MCF 10A (cell line): ENCODE results near the gene HES7. TPM values are rescaled to one million over a fixed set of nuclear protein-coding genes. Genes with fewer than 3 reads are reported as not detected.

Experiments
- BruUV-seq: library from RNA; stranded (reverse); fragments of 400-500 nt; replicated peaks from 2 replicates; lab custom pipeline; 2021; lab: Mats Ljungman, UMichigan
- CTCF ChIA-PET: fragments of 300-600 bp; sonication (Branson Sonifier 250); formaldehyde crosslinking; extraction: SDS; loops from one replicate; lab custom pipeline; 2021; ENCODE audit warnings: antibody characterized with exemption, inconsistent platforms; lab: Yijun Ruan, JAX
- POLR2A ChIA-PET: fragments of 300-600, 350-650 bp; sonication (Branson Sonifier 250); formaldehyde crosslinking; extraction: SDS; loops from one replicate; lab custom pipeline; 2020; ENCODE audit warnings: antibody characterized with exemption, inconsistent platforms; lab: Yijun Ruan, JAX
- DNase-seq: peaks from one replicate; pipeline ENCODE4 v3.0.0-alpha.2; 2018; ENCODE audit not compliant: unreplicated experiment
- H3K27ac Mint-ChIP-seq: one replicate; pipeline ENCODE4 v1.8.0; 2022; ENCODE audit warnings: mild to moderate bottlenecking, low read depth, mixed read lengths; ENCODE audit not compliant: unreplicated experiment
- H3K27me3 Mint-ChIP-seq: one replicate; pipeline ENCODE4 v1.8.0; 2022; ENCODE audit warnings: mixed read lengths; ENCODE audit not compliant: insufficient read depth, unreplicated experiment
- H3K36me3 Mint-ChIP-seq: one replicate; pipeline ENCODE4 v1.8.0; 2022; ENCODE audit warnings: mild to moderate bottlenecking, moderate library complexity, mixed read lengths; ENCODE audit not compliant: insufficient read depth, unreplicated experiment
- H3K4me1 Mint-ChIP-seq: one replicate; pipeline ENCODE4 v1.8.0; 2022; ENCODE audit warnings: mixed read lengths; ENCODE audit not compliant: insufficient read depth, unreplicated experiment
- H3K4me3 Mint-ChIP-seq: one replicate; pipeline ENCODE4 v1.8.0; 2022; ENCODE audit warnings: mild to moderate bottlenecking, moderate library complexity, mixed read lengths; ENCODE audit not compliant: unreplicated experiment
- H3K9me3 Mint-ChIP-seq: one replicate; pipeline ENCODE4 v1.8.0; 2022; ENCODE audit warnings: mixed read lengths; ENCODE audit not compliant: unreplicated experiment
- intact Hi-C: fragments of 100-400 bp; cut with micrococcal nuclease; formaldehyde crosslinking; loops from 2 replicates; pipeline ENCODE4 v1.14.1; 2022
- total RNA-seq: library from RNA; stranded (reverse); gene quantifications from 2 replicates; pipeline ENCODE4 v1.2.3, GENCODE V29; 2022
- TF ChIP-seq, protein P1 (sequence below): fragments of 200-600 bp; IDR thresholded peaks from one replicate; pipeline ENCODE4 v1.8.0; 2022; ENCODE audit warnings: antibody characterized with exemption, mild to moderate bottlenecking; ENCODE audit not compliant: unreplicated experiment

HES7 gene
- total RNA-seq, 1 experiment from 2014 or later: 5.9 TPM

GRCh38 chr17:8151120-8151640, 27.3 kb upstream of the HES7 start:
- H3K27ac Mint-ChIP-seq: no peak overlapping the region
- intact Hi-C loops: no loop called here
- no peaks in the 10 kb centered on the region for H3K27me3 Mint-ChIP-seq
- BruUV-seq: no TSS peak
- no peaks in the 10 kb centered on the region for H3K9me3 Mint-ChIP-seq
- DNase-seq: peak; percentile 69
- CTCF ChIA-PET: interaction anchor here (1.2 to 1.5 kb wide), 2 partner anchors 11 to 32 kb away, joined by 5 to 6 read pairs; no protein-coding TSS in a partner anchor
- peaks cover 33% of the 10 kb centered on the region for H3K4me1 Mint-ChIP-seq
- no peaks in the 10 kb centered on the region for H3K36me3 Mint-ChIP-seq
- H3K4me3 Mint-ChIP-seq: no peak overlapping the region
- POLR2A ChIA-PET: interaction anchor here (0.6 to 16.5 kb wide), 14 partner anchors 10 to 294 kb away, joined by 3 to 429 read pairs (median 4); partner anchors contain the start of genes ALOXE3, HES7, NAA38 and SLC25A35
- TF ChIP-seq, protein P1, sequence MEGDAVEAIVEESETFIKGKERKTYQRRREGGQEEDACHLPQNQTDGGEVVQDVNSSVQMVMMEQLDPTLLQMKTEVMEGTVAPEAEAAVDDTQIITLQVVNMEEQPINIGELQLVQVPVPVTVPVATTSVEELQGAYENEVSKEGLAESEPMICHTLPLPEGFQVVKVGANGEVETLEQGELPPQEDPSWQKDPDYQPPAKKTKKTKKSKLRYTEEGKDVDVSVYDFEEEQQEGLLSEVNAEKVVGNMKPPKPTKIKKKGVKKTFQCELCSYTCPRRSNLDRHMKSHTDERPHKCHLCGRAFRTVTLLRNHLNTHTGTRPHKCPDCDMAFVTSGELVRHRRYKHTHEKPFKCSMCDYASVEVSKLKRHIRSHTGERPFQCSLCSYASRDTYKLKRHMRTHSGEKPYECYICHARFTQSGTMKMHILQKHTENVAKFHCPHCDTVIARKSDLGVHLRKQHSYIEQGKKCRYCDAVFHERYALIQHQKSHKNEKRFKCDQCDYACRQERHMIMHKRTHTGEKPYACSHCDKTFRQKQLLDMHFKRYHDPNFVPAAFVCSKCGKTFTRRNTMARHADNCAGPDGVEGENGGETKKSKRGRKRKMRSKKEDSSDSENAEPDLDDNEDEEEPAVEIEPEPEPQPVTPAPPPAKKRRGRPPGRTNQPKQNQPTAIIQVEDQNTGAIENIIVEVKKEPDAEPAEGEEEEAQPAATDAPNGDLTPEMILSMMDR: no peak

DNA sequence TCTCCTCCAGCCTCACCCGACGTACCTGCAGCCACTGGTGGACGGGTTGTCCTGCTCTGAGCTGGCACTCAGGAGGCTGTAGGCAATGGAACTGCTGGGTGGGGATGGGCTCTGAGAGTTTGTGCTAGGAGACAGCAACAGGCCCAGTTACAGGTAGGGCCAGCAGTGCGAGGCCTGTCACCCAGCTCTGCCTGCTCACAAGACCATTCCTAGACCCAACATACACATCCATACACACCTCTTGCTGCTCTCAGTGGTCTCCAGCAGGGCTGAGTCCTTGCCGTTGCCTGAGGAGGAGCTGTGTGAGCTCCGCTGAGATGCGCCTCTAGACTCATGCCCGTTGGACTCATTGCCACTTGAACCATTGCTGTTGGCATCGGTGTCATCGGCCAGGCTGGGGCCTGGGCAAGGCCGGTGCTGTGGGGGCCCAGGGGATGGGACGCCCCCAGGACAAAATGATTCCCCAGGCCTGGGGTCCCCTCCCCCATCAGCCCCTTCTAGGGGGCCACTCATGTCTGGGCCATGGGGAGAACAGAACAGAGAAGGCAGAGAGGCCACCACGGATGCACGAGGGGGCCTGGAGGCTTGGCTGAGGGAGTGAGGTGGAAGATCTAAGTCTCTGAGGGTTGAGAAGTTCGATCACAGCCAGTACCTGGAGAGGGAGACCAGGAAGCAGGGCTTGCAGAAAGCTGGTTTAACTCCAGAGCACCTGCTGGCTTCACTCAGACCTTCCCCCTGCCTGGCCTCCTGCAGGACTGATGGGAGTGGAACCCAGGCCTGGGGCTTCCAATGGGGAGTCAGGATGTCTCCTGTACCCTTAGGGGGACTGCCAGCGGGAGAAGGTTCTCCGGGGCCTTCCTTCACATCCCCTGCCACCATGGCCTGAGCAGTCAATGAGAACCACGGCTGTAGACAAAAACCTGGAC, 26.6 kb upstream of the HES7 start:
- H3K9me3 Mint-ChIP-seq: no peaks in the 10 kb centered on the region
- CTCF ChIA-PET: interaction anchor here (1.2 to 1.5 kb wide), 3 partner anchors 11 to 31 kb away, joined by 5 to 13 read pairs (median 6); no protein-coding TSS in a partner anchor
- H3K27me3 Mint-ChIP-seq: no peaks in the 10 kb centered on the region
- no peak for DNase-seq
- no TSS peak for BruUV-seq
- peaks cover 33% of the 10 kb centered on the region for H3K4me1 Mint-ChIP-seq
- intact Hi-C loops: no loop called here
- no peak overlapping the region for H3K4me3 Mint-ChIP-seq
- TF ChIP-seq, protein P1: no peak
- H3K27ac Mint-ChIP-seq: no peak overlapping the region
- POLR2A ChIA-PET: interaction anchor here (0.6 to 16.5 kb wide), 14 partner anchors 10 to 293 kb away, joined by 3 to 429 read pairs (median 4); partner anchors contain the start of genes ALOXE3, NAA38, SLC25A35 and TMEM107
- no peaks in the 10 kb centered on the region for H3K36me3 Mint-ChIP-seq

DNA sequence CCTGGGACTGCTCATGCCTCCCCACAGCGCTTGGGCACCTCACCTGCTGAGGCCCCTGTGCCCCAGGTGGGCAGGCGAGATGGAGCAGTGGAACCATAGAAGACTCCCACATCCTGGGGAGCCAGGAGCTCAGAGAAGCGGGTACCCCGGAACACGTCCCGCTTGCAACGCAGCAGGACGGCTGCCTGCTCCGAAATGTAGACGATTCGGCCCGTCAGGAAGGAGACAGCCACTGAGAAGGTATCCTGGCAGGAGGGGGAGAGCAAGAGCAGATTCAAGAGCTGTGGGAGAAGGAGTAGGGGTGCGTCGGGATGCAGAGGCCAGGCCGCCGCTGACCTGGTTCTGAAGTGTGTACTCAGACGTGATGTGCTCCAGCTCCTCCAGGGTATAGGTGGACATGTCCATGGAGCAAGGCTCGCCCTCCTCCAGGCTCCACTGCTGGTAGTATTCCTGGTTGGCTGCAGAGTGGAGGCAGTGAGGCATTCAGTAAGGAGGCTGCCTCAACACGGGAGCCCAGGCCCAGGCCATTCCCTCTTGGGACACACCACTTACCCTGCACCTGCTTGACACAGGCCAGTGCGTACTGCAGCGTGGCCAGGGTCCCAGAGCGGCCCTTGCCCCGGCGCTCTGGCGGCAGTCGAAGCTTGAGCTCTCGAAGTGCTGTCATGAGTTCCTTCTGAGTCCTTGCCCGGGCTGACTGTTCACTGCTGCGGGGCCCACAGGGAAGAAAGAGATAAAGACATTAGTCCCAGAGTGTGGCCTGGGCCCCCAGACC, 25.7 kb upstream of the HES7 start:
- Mint-ChIP-seq H3K27me3 (no peaks in the 10 kb centered on the region), H3K27ac (no peak overlapping the region), H3K36me3 (no peaks in the 10 kb centered on the region), H3K4me3 (peak overlapping the region; percentile 31), H3K9me3 (no peaks in the 10 kb centered on the region), H3K4me1 (peaks cover 33% of the 10 kb centered on the region)
- intact Hi-C loops: no loop called here
- POLR2A ChIA-PET: interaction anchor here (1.1 to 16.5 kb wide), 5 partner anchors 11 to 74 kb away, joined by 3 to 429 read pairs (median 7); partner anchors contain the start of gene ALOXE3
- no peak for DNase-seq
- BruUV-seq: no TSS peak
- TF ChIP-seq, protein P1: no peak
- CTCF ChIA-PET: interaction anchor here (0.6 to 1.4 kb wide), 3 partner anchors 9 to 92 kb away, joined by 3 to 13 read pairs (median 3); no protein-coding TSS in a partner anchor
